K562 (cell line): ENCODE data around the gene ABCA1. TPM values are rescaled to one million over a fixed set of nuclear protein-coding genes. Genes with fewer than 3 reads are reported as not detected.

Experiments
- ATAC-seq: fragments of 200-7000 bp; cut with Tn5 transposase; 3 replicates; pipeline ENCODE4 v1.9.1; 2020; ENCODE audit warnings: moderate library complexity
- BruUV-seq: library from RNA; stranded (reverse); fragments of 400-500 nt; replicated peaks from 2 replicates; lab custom pipeline; 2021; lab: Mats Ljungman, UMichigan
- CTCF ChIA-PET: fragments of 300-600 bp; formaldehyde crosslinking; extraction: SDS; loops from one replicate; lab custom pipeline; 2021; ENCODE audit warnings: low intra/inter-chr PET ratio; lab: Yijun Ruan, JAX
- POLR2A ChIA-PET: fragments of 300-600, 350-650 bp; sonication (Branson Sonifier 250); formaldehyde crosslinking; extraction: SDS; loops from one replicate; lab custom pipeline; 2021; ENCODE audit warnings: antibody characterized with exemption, inconsistent platforms; lab: Yijun Ruan, JAX
- DNase-seq, 4 experiments: peaks; one replicate each; pipeline versions ENCODE4 v3.0.0 to v3.0.0-alpha.2; 2011 to 2018; ENCODE audit warnings: low spot score in 3 of 4, mixed read lengths in 3 of 4; ENCODE audit errors: extremely low read depth in 1 of 4
- FAIRE-seq: peaks from 2 replicates; lab custom pipeline; 2011; peaks lifted over from hg19 to GRCh38; lab: Jason Lieb, UNC
- H2AFZ ChIP-seq: 2 replicates; pipeline ENCODE4 v1.6.0; 2011; ENCODE audit warnings: low read depth, low read length, control low read depth, inconsistent platforms
- H3K27ac ChIP-seq: fragments of 200-600 bp; 3 replicates; pipeline ENCODE4 v1.8.0; 2011; ENCODE audit warnings: low read depth, mild to moderate bottlenecking, control low read depth, inconsistent platforms, low read length, moderate library complexity, mixed read lengths; ENCODE audit errors: extremely low read depth
- H3K27me3 ChIP-seq, 2 experiments: fragments of 300-600 bp in 1 of 2; 2 replicates in 1 of 2; 3 replicates in 1 of 2; pipeline versions ENCODE4 v1.6.0 to v1.8.0; 2011; ENCODE audit warnings: inconsistent platforms in 2 of 2, low read length in 2 of 2, mild to moderate bottlenecking in 1 of 2, mixed read lengths in 1 of 2, moderate library complexity in 1 of 2; ENCODE audit not compliant: control insufficient read depth in 2 of 2, insufficient read depth in 2 of 2
- H3K36me3 ChIP-seq: fragments of 300-600 bp; 3 replicates; pipeline ENCODE4 v1.8.0; 2011; ENCODE audit warnings: mild to moderate bottlenecking, low read length, inconsistent platforms; ENCODE audit not compliant: control insufficient read depth, insufficient read depth
- H3K4me1 ChIP-seq, 2 experiments: fragments of 200-600 bp in 1 of 2; replicated peaks in 1 of 2; 2 replicates in 1 of 2; 3 replicates in 1 of 2; pipeline versions ENCODE4 v1.5.1 to v1.8.0; 2011; ENCODE audit warnings: inconsistent platforms in 2 of 2, low read length in 2 of 2, mild to moderate bottlenecking in 1 of 2, mixed read lengths in 1 of 2, moderate library complexity in 1 of 2; ENCODE audit not compliant: control insufficient read depth in 2 of 2, insufficient read depth in 2 of 2
- H3K4me2 ChIP-seq: 2 replicates; pipeline ENCODE4 v1.6.1; 2011; ENCODE audit warnings: low read length, control low read depth, inconsistent platforms, mixed read lengths; ENCODE audit not compliant: insufficient read depth
- H3K4me3 ChIP-seq: fragments of 200-600 bp; sonication (generic), shearing (Covaris generic); 2 replicates; pipeline ENCODE4 v1.5.1; 2016; ENCODE audit warnings: control low read depth, inconsistent platforms
- H3K79me2 ChIP-seq: fragments of 200-600 bp; 3 replicates; pipeline ENCODE4 v1.8.0; 2011; ENCODE audit warnings: low read length, inconsistent platforms; ENCODE audit not compliant: control insufficient read depth, insufficient read depth
- H3K9ac ChIP-seq, 2 experiments: 2 replicates each; pipeline versions ENCODE4 v1.6.0 to v1.6.1; 2011; ENCODE audit warnings: low read depth in 2 of 2, low read length in 2 of 2, control low read depth in 1 of 2, inconsistent platforms in 1 of 2, mild to moderate bottlenecking in 1 of 2, mixed read lengths in 1 of 2; ENCODE audit not compliant: insufficient read depth in 1 of 2
- H3K9me1 ChIP-seq: one replicate; pipeline ENCODE4 v1.6.0; 2011; ENCODE audit warnings: inconsistent platforms, mild to moderate bottlenecking, low read length, moderate library complexity; ENCODE audit not compliant: control insufficient read depth, insufficient read depth
- H3K9me3 ChIP-seq: replicated peaks from 2 replicates; pipeline ENCODE4 v1.5.1; 2011; ENCODE audit warnings: low read depth, low read length, inconsistent platforms; ENCODE audit not compliant: control insufficient read depth, insufficient read depth
- H4K20me1 ChIP-seq: replicated peaks from 2 replicates; pipeline ENCODE4 v1.6.1; 2011; ENCODE audit warnings: low read length, inconsistent platforms, mixed read lengths; ENCODE audit not compliant: control insufficient read depth, insufficient read depth
- ETV5 ChIP-seq: sonication (generic); formaldehyde crosslinking; IDR thresholded peaks from 2 replicates; pipeline ENCODE4 v1.4.0; 2020; ENCODE audit warnings: low read depth, mild to moderate bottlenecking, missing genetic modification reagents
- HNRNPH1 ChIP-seq: fragments of 200-400 bp; formaldehyde crosslinking; optimal IDR thresholded peaks from 2 replicates; pipeline ENCODE3; 2017; ENCODE audit warnings: low read depth, mild to moderate bottlenecking, low read length, moderate library complexity
- KHSRP ChIP-seq: fragments of 450-650 bp; IDR thresholded peaks from 2 replicates; pipeline ENCODE4 v1.6.1; 2017
- MAFF ChIP-seq: IDR thresholded peaks from 2 replicates; pipeline ENCODE4 v1.6.1; 2012; ENCODE audit warnings: low read length, improper control_type of control experiment
- NFIX ChIP-seq: fragments of 250-450 bp; sonication (Bioruptor Pico); IDR thresholded peaks from 2 replicates; pipeline ENCODE4 v1.4.0; 2020; ENCODE audit warnings: low read depth, mild to moderate bottlenecking, moderate library complexity
- NFRKB ChIP-seq: fragments of 450-650 bp; IDR thresholded peaks from 2 replicates; pipeline ENCODE4 v1.6.1; 2016; ENCODE audit warnings: low read depth
- PURB ChIP-seq: sonication (generic); formaldehyde crosslinking; IDR thresholded peaks from 2 replicates; pipeline ENCODE4 v1.9.0; 2021; ENCODE audit warnings: low read depth, mild to moderate bottlenecking, missing genetic modification reagents
- SREBF2 ChIP-seq: sonication (generic); formaldehyde crosslinking; IDR thresholded peaks from 2 replicates; pipeline ENCODE4 v1.4.0; 2020; ENCODE audit warnings: mild to moderate bottlenecking, missing genetic modification reagents
- ZNF584 ChIP-seq: fragments of 200-800 bp; sonication (Bioruptor generic); IDR thresholded peaks from 2 replicates; pipeline ENCODE4 v1.6.1; 2016; ENCODE audit warnings: low read depth, mild to moderate bottlenecking, missing genetic modification characterization, missing compliant biosample characterization
- WGBS: fragments of 100-300 bp; shearing (Covaris generic); methylation state at CpG from one replicate; pipeline ENCODE4 v1.1.6; 2016; ENCODE audit warnings: low coverage, mixed read lengths; ENCODE audit not compliant: insufficient coverage; ENCODE audit errors: missing lambda C conversion rate; 5-methylcytosine and 5-hydroxymethylcytosine counted together
- in situ Hi-C: fragments of 300-500 bp; cut with MboI; formaldehyde crosslinking; loops from 4 replicates; pipeline ENCODE4 v1.15.0; 2018; ENCODE audit warnings: inconsistent platforms, mixed read lengths
- intact Hi-C: fragments of 100-400 bp; cut with micrococcal nuclease; formaldehyde crosslinking; loops from 2 replicates; pipeline ENCODE4 v1.14.2; 2022
- polyA plus RNA-seq, 8 experiments: library from polyadenylated mRNA; depleted of rRNA in 4 of 8; stranded (reverse) in 5 of 8; unstranded in 3 of 8; fragments of >200 nt; fragmentation: Nextera tagmentation in 2 of 8; fragmentation: Illumina TruSeq in 1 of 8; extraction: Ambion mirVana in 2 of 8; extraction: Trizol in 1 of 8; gene quantifications; 2 replicates each; pipeline versions ENCODE4 v1.2.1 to v1.2.3, GENCODE V29; 2011 to 2014; ENCODE audit warnings: inconsistent platforms in 1 of 8, missing spikeins in 1 of 8
- total RNA-seq, 7 experiments: library from RNA; depleted of rRNA in 6 of 7; stranded (reverse); fragments of >200 nt in 6 of 7; fragmentation: Illumina TruSeq in 2 of 7; extraction: Trizol in 2 of 7; gene quantifications; 2 replicates each; pipeline versions ENCODE4 v1.2.1 to v1.2.3, GENCODE V29; 2011 to 2021; ENCODE audit warnings: low replicate concordance in 1 of 7
- TF ChIP-seq, protein P1 (sequence below): fragments of 450-650 bp; formaldehyde crosslinking; IDR thresholded peaks from 2 replicates; pipeline ENCODE4 v1.4.0; 2022; ENCODE audit warnings: mild to moderate bottlenecking, moderate library complexity
- TF ChIP-seq, protein P2 (sequence below): IDR thresholded peaks from 2 replicates; pipeline ENCODE4 v1.6.1; 2016; ENCODE audit warnings: missing genetic modification characterization, missing compliant biosample characterization
- TF ChIP-seq, protein P3 (sequence below), 2 experiments: IDR thresholded peaks; 2 replicates each; pipeline ENCODE4 v1.6.1; 2011; ENCODE audit warnings: borderline replicate concordance in 1 of 2, control low read depth in 1 of 2, low read depth in 1 of 2, low read length in 1 of 2, mild to moderate bottlenecking in 1 of 2, mixed read lengths in 1 of 2, moderate library complexity in 1 of 2; ENCODE audit not compliant: insufficient read depth in 1 of 2, insufficient read length in 1 of 2, poor library complexity in 1 of 2, severe bottlenecking in 1 of 2; ENCODE audit errors: extremely low read depth in 1 of 2

Gene ABCA1
- total and polyA plus RNA-seq, 9 of the 15 experiments (the other 6 are each of a cell fraction or from before 2014, with no cell fraction given): under 0.01 to 0.18 (median 0.02) TPM; not detected in 5

DNA sequence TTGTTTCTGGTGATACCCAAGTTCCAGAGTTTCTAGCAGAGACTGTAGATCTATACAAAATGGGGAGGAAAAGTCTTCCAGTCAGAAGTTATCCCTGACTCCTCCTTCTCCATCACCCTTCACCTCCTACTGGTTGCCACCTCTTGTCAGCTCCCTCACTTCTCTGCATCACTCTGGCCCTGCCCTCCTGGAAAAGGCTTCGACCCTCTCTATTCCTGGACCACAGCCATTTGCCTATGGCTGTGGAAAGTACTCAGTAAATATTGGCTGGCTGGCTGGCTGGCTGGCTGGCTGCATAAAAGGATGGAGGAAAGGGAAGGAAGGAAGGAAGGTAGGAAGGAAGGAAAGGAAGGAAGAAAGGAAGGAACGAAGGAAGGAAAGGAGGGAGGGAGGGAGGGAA, 32.7 kb upstream of the ABCA1 start:
- Histone ChIP-seq H3K4me3 (no peak overlapping the region), H3K9ac (no peak overlapping the region), H3K9me1 (no peaks in the 10 kb centered on the region), H3K4me1 (no peaks in the 10 kb centered on the region; a peak in 1 of 5 replicates), H3K27ac (no peak overlapping the region), H3K27me3 (peaks cover 0 to 8% of the 10 kb centered on the region in 2 experiments; a peak in 1 of 5 replicates), H3K36me3 (no peaks in the 10 kb centered on the region), H3K9me3 (no peaks in the 10 kb centered on the region), H2AFZ (no peak overlapping the region), H4K20me1 (no peaks in the 10 kb centered on the region), H3K4me2 (no peak overlapping the region), H3K79me2 (no peaks in the 10 kb centered on the region)
- 0% methylated on average over 1 of the region's 2 CpGs for WGBS
- in situ Hi-C loops: no loop called here
- no peak for FAIRE-seq
- no peak for DNase-seq
- intact Hi-C loops: no loop called here
- ChIA-PET CTCF (no interaction called here), POLR2A (no interaction called here)
- ATAC-seq: no peak
- TF ChIP-seq, protein P1, sequence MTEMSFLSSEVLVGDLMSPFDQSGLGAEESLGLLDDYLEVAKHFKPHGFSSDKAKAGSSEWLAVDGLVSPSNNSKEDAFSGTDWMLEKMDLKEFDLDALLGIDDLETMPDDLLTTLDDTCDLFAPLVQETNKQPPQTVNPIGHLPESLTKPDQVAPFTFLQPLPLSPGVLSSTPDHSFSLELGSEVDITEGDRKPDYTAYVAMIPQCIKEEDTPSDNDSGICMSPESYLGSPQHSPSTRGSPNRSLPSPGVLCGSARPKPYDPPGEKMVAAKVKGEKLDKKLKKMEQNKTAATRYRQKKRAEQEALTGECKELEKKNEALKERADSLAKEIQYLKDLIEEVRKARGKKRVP (CRISPR knock-in tag): no peak
- TF ChIP-seq ETV5 (CRISPR knock-in tag) (no peak), KHSRP (no peak), MAFF (no peak), NFIX (no peak), NFRKB (no peak), PURB (no peak), ZNF584 (CRISPR knock-in tag) (no peak), HNRNPH1 (no peak), SREBF2 (no peak)
- TF ChIP-seq, protein P2, sequence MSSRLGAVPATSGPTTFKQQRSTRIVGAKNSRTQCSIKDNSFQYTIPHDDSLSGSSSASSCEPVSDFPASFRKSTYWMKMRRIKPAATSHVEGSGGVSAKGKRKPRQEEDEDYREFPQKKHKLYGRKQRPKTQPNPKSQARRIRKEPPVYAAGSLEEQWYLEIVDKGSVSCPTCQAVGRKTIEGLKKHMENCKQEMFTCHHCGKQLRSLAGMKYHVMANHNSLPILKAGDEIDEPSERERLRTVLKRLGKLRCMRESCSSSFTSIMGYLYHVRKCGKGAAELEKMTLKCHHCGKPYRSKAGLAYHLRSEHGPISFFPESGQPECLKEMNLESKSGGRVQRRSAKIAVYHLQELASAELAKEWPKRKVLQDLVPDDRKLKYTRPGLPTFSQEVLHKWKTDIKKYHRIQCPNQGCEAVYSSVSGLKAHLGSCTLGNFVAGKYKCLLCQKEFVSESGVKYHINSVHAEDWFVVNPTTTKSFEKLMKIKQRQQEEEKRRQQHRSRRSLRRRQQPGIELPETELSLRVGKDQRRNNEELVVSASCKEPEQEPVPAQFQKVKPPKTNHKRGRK (tag): no peak
- TF ChIP-seq, protein P3, sequence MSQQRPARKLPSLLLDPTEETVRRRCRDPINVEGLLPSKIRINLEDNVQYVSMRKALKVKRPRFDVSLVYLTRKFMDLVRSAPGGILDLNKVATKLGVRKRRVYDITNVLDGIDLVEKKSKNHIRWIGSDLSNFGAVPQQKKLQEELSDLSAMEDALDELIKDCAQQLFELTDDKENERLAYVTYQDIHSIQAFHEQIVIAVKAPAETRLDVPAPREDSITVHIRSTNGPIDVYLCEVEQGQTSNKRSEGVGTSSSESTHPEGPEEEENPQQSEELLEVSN (IDR thresholded peaks at IDR 0.05; ENCODE audit: borderline replicate concordance in 1 of 2, extremely low read depth in 1 of 2, insufficient read depth in 1 of 2, insufficient read length in 1 of 2, low read depth in 1 of 2, low read length in 1 of 2, poor library complexity in 1 of 2, severe bottlenecking in 1 of 2): no peak
- BruUV-seq: no TSS peak
